GM23248 (cell line): ENCODE results near the gene BSPRY. TPM values are rescaled to one million over a fixed set of nuclear protein-coding genes. Genes with fewer than 3 reads are reported as not detected.

Experiments
- DNase-seq: peaks from one replicate; pipeline ENCODE4 v3.0.0-alpha.2; 2015
- H2AFZ ChIP-seq: fragments of 200-600 bp; sonication (generic); 2 replicates; pipeline ENCODE4 v1.6.1; 2016; ENCODE audit warnings: antibody characterized with exemption
- H3F3A ChIP-seq: fragments of 200-600 bp; sonication (generic); 2 replicates; pipeline ENCODE4 v1.6.1; 2016; ENCODE audit warnings: mild to moderate bottlenecking, antibody characterized with exemption, mixed run types; ENCODE audit not compliant: insufficient read depth
- H3K27ac ChIP-seq: fragments of 200-600 bp; sonication (generic); 2 replicates; pipeline ENCODE4 v1.5.1; 2016; ENCODE audit warnings: mild to moderate bottlenecking
- H3K27me3 ChIP-seq: fragments of 200-600 bp; sonication (generic); replicated peaks from 2 replicates; pipeline ENCODE4 v1.6.1; 2016; ENCODE audit warnings: mild to moderate bottlenecking; ENCODE audit not compliant: insufficient read depth
- H3K36me3 ChIP-seq: fragments of 200-600 bp; sonication (generic); 2 replicates; pipeline ENCODE4 v1.6.1; 2016; ENCODE audit warnings: low read depth, mild to moderate bottlenecking
- H3K4me1 ChIP-seq: fragments of 200-600 bp; sonication (generic); 2 replicates; pipeline ENCODE4 v1.6.1; 2016; ENCODE audit warnings: mild to moderate bottlenecking; ENCODE audit not compliant: insufficient read depth
- H3K4me2 ChIP-seq: fragments of 200-600 bp; sonication (generic); one replicate; pipeline ENCODE4 v1.6.1; 2016; ENCODE audit warnings: mild to moderate bottlenecking; ENCODE audit not compliant: unreplicated experiment
- H3K4me3 ChIP-seq: fragments of 200-600 bp; sonication (generic); 2 replicates; pipeline ENCODE4 v1.5.1; 2016; ENCODE audit warnings: mild to moderate bottlenecking
- H3K79me2 ChIP-seq: fragments of 200-600 bp; sonication (generic); 2 replicates; pipeline ENCODE4 v1.6.1; 2016; ENCODE audit warnings: mild to moderate bottlenecking; ENCODE audit not compliant: insufficient read depth
- H3K9ac ChIP-seq: fragments of 200-600 bp; sonication (generic); 2 replicates; pipeline ENCODE4 v1.6.1; 2016; ENCODE audit warnings: mild to moderate bottlenecking
- H3K9me2 ChIP-seq: fragments of 200-600 bp; sonication (generic); 2 replicates; pipeline ENCODE4 v1.6.1; 2016; ENCODE audit warnings: mixed run types, mild to moderate bottlenecking, moderate library complexity; ENCODE audit not compliant: insufficient read depth
- H3K9me3 ChIP-seq: fragments of 200-600 bp; sonication (generic); one replicate; pipeline ENCODE4 v1.6.1; 2017; ENCODE audit warnings: low read depth
- H4K20me1 ChIP-seq: fragments of 200-600 bp; sonication (generic); 2 replicates; pipeline ENCODE4 v1.6.0; 2016; ENCODE audit not compliant: insufficient read depth
- EZH2 ChIP-seq: fragments of 200-600 bp; sonication (generic); IDR thresholded peaks from 2 replicates; pipeline ENCODE4 v1.6.1; 2018; ENCODE audit warnings: antibody characterized with exemption, mild to moderate bottlenecking; ENCODE audit not compliant: insufficient read depth, poor library complexity, severe bottlenecking
- EZH2phosphoT487 ChIP-seq: fragments of 200-600 bp; sonication (generic); IDR thresholded peaks from 2 replicates; pipeline ENCODE4 v1.6.1; 2018; ENCODE audit warnings: antibody characterized with exemption, moderate library complexity, mild to moderate bottlenecking, low read depth; ENCODE audit not compliant: insufficient read depth
- WGBS, 2 experiments: methylation state at CpG; one replicate each; pipeline ENCODE4 v1.1.6; 2015 to 2017; ENCODE audit warnings: low lambda C conversion rate in 2 of 2, low coverage in 1 of 2; ENCODE audit errors: missing lambda C conversion rate in 2 of 2; 5-methylcytosine and 5-hydroxymethylcytosine counted together
- in situ Hi-C: fragments of 300-500 bp; cut with MboI; formaldehyde crosslinking; loops from 2 replicates; pipeline ENCODE4 v1.15.0; 2020
- polyA plus RNA-seq: library from polyadenylated mRNA; unstranded; fragments of >200 nt; fragmentation: Nextera tagmentation; extraction: Ambion mirVana; gene quantifications from 2 replicates; pipeline ENCODE4 v1.2.1, GENCODE V29; 2016
- total RNA-seq: library from RNA; depleted of rRNA; stranded (reverse); fragments of >200 nt; shearing (Covaris generic); gene quantifications from 2 replicates; pipeline ENCODE4 v1.2.3, GENCODE V29; 2014

The BSPRY gene
- total and polyA plus RNA-seq, 2 experiments from 2014 or later = not detected

DNA sequence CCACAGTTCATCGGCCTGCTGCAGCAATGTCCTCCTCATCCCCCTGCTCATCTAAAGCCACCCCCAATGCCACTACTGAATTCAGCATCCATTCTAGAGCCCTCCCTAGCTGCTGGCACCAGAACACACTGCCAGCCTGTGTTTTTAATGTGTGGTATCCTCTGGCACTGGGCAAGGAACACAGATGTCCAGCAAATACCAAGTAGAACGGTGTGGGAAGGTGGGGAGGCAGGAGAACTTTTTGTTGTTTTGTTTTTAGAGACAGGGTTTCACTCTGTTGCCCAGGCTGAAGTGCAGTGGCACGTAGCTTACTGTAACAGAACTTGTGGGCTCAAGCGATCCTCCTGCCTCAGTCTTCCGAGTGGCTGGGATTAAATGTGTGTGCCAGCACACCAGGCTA is 22.7 kb downstream of the BSPRY start:
- Histone ChIP-seq H3K4me3 (no peak overlapping the region), H2AFZ (no peak overlapping the region), H3K79me2 (no peaks in the 10 kb centered on the region), H3K27me3 (no peaks in the 10 kb centered on the region), H3K9me3 (no peaks in the 10 kb centered on the region), H4K20me1 (no peaks in the 10 kb centered on the region), H3K36me3 (no peaks in the 10 kb centered on the region), H3F3A (no peaks in the 10 kb centered on the region), H3K27ac (no peak overlapping the region), H3K9me2 (no peaks in the 10 kb centered on the region), H3K9ac (no peak overlapping the region), H3K4me2 (no peak overlapping the region), H3K4me1 (no peaks in the 10 kb centered on the region)
- WGBS, 2 experiments = 93 to 94% methylated on average over 5 of the region's 5 CpGs
- in situ Hi-C loops = no loop called here
- DNase-seq = no peak
- TF ChIP-seq EZH2 (no peak), EZH2phosphoT487 (no peak)

GRCh38 chr9:113373256-113373655 is 23.9 kb downstream of the BSPRY start:
- 56 to 62% methylated on average over 3 of the region's 3 CpGs for WGBS, 2 experiments
- H3K27ac ChIP-seq = no peak overlapping the region

DNA sequence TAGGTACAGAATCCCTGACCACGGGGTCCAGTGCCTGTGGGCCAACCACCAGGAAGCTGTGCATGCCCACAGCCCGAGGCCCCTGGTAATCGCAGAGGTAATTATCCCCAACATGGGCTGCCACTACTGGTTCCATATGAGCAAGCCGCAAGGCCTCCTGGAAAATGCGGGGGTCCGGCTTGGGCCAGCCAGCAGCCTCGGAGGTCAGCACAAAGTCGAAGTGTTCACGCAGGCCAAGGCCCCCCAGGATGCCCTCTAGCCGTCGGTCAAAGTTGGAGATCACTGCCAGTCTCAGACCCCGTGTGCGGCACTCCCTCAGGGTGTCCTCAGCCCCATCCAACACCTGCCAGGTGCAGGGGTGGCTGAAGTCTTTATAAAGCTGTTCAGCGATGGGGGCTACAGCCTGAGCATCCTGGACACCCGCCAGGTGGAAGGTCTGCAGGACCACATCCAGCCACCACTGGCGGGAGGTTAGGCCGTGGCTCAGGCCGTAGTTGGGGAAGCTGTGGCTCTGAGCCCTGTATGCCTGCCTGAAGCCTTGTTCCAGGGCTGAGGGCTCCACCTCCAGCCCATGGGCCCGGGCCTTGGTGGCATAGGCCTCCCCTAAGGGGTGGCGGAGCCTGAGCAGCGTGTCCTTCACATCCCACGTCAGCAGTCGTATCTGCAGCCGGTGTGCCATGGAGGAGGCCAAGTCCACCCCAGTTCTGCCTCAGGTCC is 24.5 kb downstream of the BSPRY start:
- Histone ChIP-seq H3K9me2 (no peaks in the 10 kb centered on the region), H4K20me1 (no peaks in the 10 kb centered on the region), H3K9ac (no peak overlapping the region), H3K27ac (no peak overlapping the region), H3K79me2 (no peaks in the 10 kb centered on the region), H3K36me3 (no peaks in the 10 kb centered on the region), H3K4me2 (no peak overlapping the region), H3K4me1 (no peaks in the 10 kb centered on the region), H3K4me3 (no peak overlapping the region), H2AFZ (no peak overlapping the region), H3K27me3 (no peaks in the 10 kb centered on the region), H3K9me3 (no peaks in the 10 kb centered on the region), H3F3A (no peaks in the 10 kb centered on the region)
- TF ChIP-seq EZH2phosphoT487 (no peak), EZH2 (no peak)
- 89 to 90% methylated on average over 24 of the region's 24 CpGs for WGBS, 2 experiments
- in situ Hi-C loops = no loop called here
- no peak for DNase-seq

More at GRCh38 chr9:113373256-113373655, 23.9 kb downstream of the BSPRY start:
- H3K4me3 ChIP-seq = no peak overlapping the region
- H3K4me1 ChIP-seq = no peaks in the 10 kb centered on the region
- DNase-seq = no peak
- no peak overlapping the region for H3K9ac ChIP-seq
- H3K9me2 ChIP-seq = no peaks in the 10 kb centered on the region
- H3K4me2 ChIP-seq = no peak overlapping the region
- no peaks in the 10 kb centered on the region for H3K27me3 ChIP-seq
- in situ Hi-C loops = no loop called here
- H2AFZ ChIP-seq = no peak overlapping the region
- no peaks in the 10 kb centered on the region for H3F3A ChIP-seq
- TF ChIP-seq EZH2phosphoT487 = no peak
- TF ChIP-seq EZH2 = no peak
- no peaks in the 10 kb centered on the region for H3K36me3 ChIP-seq
- no peaks in the 10 kb centered on the region for H3K79me2 ChIP-seq
- H3K9me3 ChIP-seq = no peaks in the 10 kb centered on the region
- no peaks in the 10 kb centered on the region for H4K20me1 ChIP-seq

- no peaks in the 10 kb centered on the region for H3K36me3 ChIP-seq
- H3K9me3 ChIP-seq = no peaks in the 10 kb centered on the region
- H3K9ac ChIP-seq = no peak overlapping the region
- H3K4me3 ChIP-seq = no peak overlapping the region; the same call in 1 of the 2 replicates
- TF ChIP-seq EZH2 (no peak), EZH2phosphoT487 (no peak)
- no peaks in the 10 kb centered on the region for H3K9me2 ChIP-seq
- in situ Hi-C loops = no loop called here
- no peak overlapping the region for H2AFZ ChIP-seq
- H3K79me2 ChIP-seq = no peaks in the 10 kb centered on the region
- H4K20me1 ChIP-seq = no peaks in the 10 kb centered on the region
- H3K4me1 ChIP-seq = no peaks in the 10 kb centered on the region
- H3F3A ChIP-seq = no peaks in the 10 kb centered on the region
- no peak overlapping the region for H3K27ac ChIP-seq
- peak; percentile 28 for DNase-seq
- WGBS, 2 experiments = 79 to 81% methylated on average over 6 of the region's 6 CpGs
- H3K27me3 ChIP-seq = no peaks in the 10 kb centered on the region
- H3K4me2 ChIP-seq = no peak overlapping the region
Observed at GRCh38 chr9:113375057-113376023, 26.0 kb downstream of the BSPRY start.
